Esophagus muscularis mucosa (tissue), 3 donors: Measurements from ENCODE around the gene NANOS1.

Experiments
- POLR2A ChIP-seq: fragments of 450-650 bp; IDR thresholded peaks from one replicate; pipeline ENCODE4 v1.6.1; 2017; ENCODE audit warnings: antibody characterized with exemption, moderate library complexity, mild to moderate bottlenecking, low read depth
- TF ChIP-seq, protein P1 (sequence below), 3 experiments: fragments of 200-600 bp in 2 of 3; fragments of 450-650 bp in 1 of 3; sonication (generic) in 2 of 3; IDR thresholded peaks; one replicate each; pipeline ENCODE4 v1.5.1; 2017 to 2019; ENCODE audit warnings: antibody characterized with exemption in 3 of 3, mild to moderate bottlenecking in 2 of 3, moderate library complexity in 1 of 3

DNA sequence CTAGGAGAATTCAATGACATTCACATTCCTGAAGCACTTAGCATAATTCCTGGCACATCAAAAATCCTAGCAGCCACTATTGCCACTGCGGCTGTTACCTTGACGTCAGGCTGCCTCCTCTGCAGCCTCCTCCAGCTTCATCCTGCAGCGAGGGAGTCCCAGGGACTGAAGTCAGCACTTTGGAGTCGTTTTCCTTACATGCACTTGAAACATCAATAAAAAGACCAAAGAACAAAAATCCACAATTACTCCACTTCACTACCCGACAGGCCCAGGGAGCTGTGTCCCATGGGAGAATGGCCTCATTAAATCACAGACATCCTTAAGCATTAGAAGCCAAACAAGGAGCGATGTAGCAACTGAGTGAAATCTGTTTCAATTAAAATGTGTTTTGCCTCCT lies 48.6 kb upstream of the NANOS1 start:
- TF ChIP-seq, protein P1, sequence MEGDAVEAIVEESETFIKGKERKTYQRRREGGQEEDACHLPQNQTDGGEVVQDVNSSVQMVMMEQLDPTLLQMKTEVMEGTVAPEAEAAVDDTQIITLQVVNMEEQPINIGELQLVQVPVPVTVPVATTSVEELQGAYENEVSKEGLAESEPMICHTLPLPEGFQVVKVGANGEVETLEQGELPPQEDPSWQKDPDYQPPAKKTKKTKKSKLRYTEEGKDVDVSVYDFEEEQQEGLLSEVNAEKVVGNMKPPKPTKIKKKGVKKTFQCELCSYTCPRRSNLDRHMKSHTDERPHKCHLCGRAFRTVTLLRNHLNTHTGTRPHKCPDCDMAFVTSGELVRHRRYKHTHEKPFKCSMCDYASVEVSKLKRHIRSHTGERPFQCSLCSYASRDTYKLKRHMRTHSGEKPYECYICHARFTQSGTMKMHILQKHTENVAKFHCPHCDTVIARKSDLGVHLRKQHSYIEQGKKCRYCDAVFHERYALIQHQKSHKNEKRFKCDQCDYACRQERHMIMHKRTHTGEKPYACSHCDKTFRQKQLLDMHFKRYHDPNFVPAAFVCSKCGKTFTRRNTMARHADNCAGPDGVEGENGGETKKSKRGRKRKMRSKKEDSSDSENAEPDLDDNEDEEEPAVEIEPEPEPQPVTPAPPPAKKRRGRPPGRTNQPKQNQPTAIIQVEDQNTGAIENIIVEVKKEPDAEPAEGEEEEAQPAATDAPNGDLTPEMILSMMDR (IDR thresholded peaks at IDR 0.05): no peak
- no peak for TF ChIP-seq POLR2A
